ENCODE results near the gene FXYD6. TPM values are rescaled to one million over a fixed set of nuclear protein-coding genes. Genes with fewer than 3 reads are reported as not detected.

The FXYD6 gene
- total RNA-seq, 1 experiment from 2014 or later, result 12.2 TPM

DNA sequence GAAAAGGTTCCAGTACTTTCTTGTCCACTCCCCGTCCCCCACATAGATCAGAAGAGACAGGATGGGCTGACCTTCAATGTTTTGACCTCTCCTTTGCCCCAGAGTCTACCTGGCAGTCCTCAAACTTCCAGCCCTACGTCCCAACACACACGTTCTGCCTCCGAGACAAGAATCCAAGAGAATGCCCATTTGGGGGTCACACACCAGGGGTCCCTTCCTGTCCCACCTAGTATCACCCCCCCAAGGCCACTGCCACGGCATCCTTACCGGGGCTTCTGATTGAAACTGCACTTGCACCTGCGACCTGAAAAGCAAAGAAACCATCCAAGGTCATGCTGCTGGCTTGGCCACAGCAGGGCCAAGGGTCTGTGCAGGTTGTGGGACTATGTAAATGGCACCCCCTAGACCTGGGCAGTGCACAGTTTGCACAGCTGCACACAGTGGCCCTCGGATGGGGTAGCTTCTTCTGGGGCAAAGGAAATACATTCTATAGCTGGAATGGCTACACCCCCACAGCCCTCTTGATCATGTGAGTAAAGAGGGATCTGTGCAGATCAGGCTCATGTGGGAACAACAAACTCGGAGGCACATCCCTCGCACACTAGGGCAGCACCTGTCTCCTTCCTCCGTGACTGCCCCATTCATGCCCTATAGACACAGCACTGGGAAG is 35.4 kb downstream of the FXYD6 start:
- ChIA-PET CTCF (interaction anchor here (1.4 kb wide), 1 partner anchor 106 kb away, joined by 4 read pairs; no protein-coding TSS in a partner anchor), POLR2A (ENCODE audit: low non-redundant PET) (no interaction called here)
- Histone ChIP-seq H3K27me3 (replicated peaks; ENCODE audit: insufficient read depth, low read depth, low read length, poor library complexity) (no peaks in the 10 kb centered on the region), H3K27ac (ENCODE audit: low read depth, low read length, poor library complexity, severe bottlenecking) (no peak overlapping the region), H3K9me3 (ENCODE audit: low read depth, low read length, poor library complexity, severe bottlenecking) (no peaks in the 10 kb centered on the region), H3K4me3 (ENCODE audit: low read depth, low read length, poor library complexity, severe bottlenecking) (no peak overlapping the region), H3K36me3 (ENCODE audit: insufficient read depth, low read length, poor library complexity, severe bottlenecking) (no peaks in the 10 kb centered on the region), H3K4me1 (ENCODE audit: insufficient read depth, low read length, poor library complexity, severe bottlenecking) (no peaks in the 10 kb centered on the region)
- TF ChIP-seq, protein P1, sequence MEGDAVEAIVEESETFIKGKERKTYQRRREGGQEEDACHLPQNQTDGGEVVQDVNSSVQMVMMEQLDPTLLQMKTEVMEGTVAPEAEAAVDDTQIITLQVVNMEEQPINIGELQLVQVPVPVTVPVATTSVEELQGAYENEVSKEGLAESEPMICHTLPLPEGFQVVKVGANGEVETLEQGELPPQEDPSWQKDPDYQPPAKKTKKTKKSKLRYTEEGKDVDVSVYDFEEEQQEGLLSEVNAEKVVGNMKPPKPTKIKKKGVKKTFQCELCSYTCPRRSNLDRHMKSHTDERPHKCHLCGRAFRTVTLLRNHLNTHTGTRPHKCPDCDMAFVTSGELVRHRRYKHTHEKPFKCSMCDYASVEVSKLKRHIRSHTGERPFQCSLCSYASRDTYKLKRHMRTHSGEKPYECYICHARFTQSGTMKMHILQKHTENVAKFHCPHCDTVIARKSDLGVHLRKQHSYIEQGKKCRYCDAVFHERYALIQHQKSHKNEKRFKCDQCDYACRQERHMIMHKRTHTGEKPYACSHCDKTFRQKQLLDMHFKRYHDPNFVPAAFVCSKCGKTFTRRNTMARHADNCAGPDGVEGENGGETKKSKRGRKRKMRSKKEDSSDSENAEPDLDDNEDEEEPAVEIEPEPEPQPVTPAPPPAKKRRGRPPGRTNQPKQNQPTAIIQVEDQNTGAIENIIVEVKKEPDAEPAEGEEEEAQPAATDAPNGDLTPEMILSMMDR (conservative IDR thresholded peaks at IDR 0.05; ENCODE audit: low read depth, low read length), result no peak
- no peak for TF ChIP-seq EZH2 (IDR thresholded peaks at IDR 0.05; ENCODE audit: borderline replicate concordance, low read depth, low read length, poor library complexity, severe bottlenecking)
- no peak for DNase-seq (ENCODE audit: low spot score)
- intact Hi-C loops (cut with micrococcal nuclease; ENCODE audit: unreplicated experiment), result no loop called here
- no TSS peak for BruUV-seq (replicated peaks)

DNA sequence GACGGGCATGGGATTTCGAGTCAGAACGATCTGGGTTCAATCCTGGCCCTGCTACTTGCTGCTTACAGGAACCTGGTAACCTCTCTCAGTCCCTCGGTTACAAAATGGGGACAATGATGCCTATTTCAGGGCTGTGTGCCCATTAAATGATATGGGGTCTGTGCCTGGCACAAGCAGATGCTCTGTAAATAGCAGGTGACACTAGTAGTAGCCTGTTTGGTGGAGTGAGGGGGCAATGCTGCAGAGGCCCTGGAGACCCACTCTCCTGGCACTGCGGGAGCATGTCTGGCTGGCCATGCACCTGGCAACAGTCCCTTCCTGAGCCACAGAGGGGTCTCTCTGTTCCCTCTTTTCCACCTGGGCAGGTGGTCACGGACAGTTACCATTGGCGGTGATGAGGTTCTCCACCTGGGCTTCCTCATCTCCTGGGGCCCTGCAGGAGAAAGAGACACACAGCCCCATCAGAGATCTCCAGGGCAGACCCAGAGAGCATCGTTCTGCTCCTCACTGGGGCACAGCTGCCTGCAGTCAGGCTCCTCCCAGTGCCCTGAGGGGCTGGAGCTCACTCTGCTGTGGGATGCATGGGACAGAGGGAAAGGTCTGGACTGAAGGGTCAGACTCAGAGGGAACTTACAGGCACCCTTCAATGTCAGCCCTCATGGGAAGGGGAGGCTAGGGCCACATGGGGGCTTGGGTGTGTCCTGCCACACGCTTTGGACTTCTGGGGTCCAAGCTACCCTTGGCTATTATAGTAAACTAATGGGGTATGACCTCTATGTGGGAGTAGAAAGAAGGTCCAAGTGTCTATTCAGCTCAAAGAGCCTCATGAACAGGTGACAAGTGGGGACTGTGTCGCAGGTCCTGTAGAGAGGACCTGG is 36.3 kb downstream of the FXYD6 start:
- no peaks in the 10 kb centered on the region for H3K27me3 ChIP-seq (replicated peaks; ENCODE audit: insufficient read depth, low read depth, low read length, poor library complexity)
- DNase-seq (ENCODE audit: low spot score), result no peak
- no TSS peak for BruUV-seq (replicated peaks)
- ChIA-PET CTCF (interaction anchor here (1.4 kb wide), 1 partner anchor 107 kb away, joined by 4 read pairs; no protein-coding TSS in a partner anchor), POLR2A (ENCODE audit: low non-redundant PET) (no interaction called here)
- no peaks in the 10 kb centered on the region for H3K4me1 ChIP-seq (ENCODE audit: insufficient read depth, low read length, poor library complexity, severe bottlenecking)
- H3K4me3 ChIP-seq (ENCODE audit: low read depth, low read length, poor library complexity, severe bottlenecking), result no peak overlapping the region
- TF ChIP-seq, protein P1 (conservative IDR thresholded peaks at IDR 0.05; ENCODE audit: low read depth, low read length), result no peak
- no peak for TF ChIP-seq EZH2 (IDR thresholded peaks at IDR 0.05; ENCODE audit: borderline replicate concordance, low read depth, low read length, poor library complexity, severe bottlenecking)
- H3K27ac ChIP-seq (ENCODE audit: low read depth, low read length, poor library complexity, severe bottlenecking), result no peak overlapping the region
- H3K36me3 ChIP-seq (ENCODE audit: insufficient read depth, low read length, poor library complexity, severe bottlenecking), result no peaks in the 10 kb centered on the region
- H3K9me3 ChIP-seq (ENCODE audit: low read depth, low read length, poor library complexity, severe bottlenecking), result no peaks in the 10 kb centered on the region
- intact Hi-C loops (cut with micrococcal nuclease; ENCODE audit: unreplicated experiment), result no loop called here

DNA sequence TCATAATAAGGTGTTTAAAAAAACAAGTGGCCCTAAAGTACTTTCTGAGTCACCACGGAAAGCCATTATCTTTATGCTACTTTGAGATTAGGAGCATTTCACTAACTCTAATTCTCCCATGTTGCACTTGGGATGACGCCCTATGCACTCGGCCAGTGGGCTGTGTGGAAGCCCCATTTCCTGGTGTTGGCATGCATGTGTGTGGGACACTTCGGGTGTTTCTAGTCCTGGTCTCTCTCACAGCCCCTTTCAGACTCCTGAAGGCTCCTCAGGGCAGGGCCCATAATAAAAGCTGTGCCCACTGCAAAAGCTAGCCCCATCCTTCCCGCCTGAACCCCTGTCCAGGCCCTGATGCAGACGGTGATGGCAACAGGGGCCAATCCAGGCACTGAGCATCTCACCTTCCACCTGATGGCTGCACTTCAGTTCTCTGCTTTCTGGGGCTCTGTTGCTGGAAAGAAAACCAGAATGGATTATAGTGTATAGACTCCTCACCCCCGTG is 37.0 kb downstream of the FXYD6 start:
- TF ChIP-seq EZH2 (IDR thresholded peaks at IDR 0.05; ENCODE audit: borderline replicate concordance, low read depth, low read length, poor library complexity, severe bottlenecking), result no peak
- TF ChIP-seq, protein P1 (conservative IDR thresholded peaks at IDR 0.05; ENCODE audit: low read depth, low read length), result no peak
- Histone ChIP-seq H3K27ac (ENCODE audit: low read depth, low read length, poor library complexity, severe bottlenecking) (no peak overlapping the region), H3K4me3 (ENCODE audit: low read depth, low read length, poor library complexity, severe bottlenecking) (no peak overlapping the region), H3K9me3 (ENCODE audit: low read depth, low read length, poor library complexity, severe bottlenecking) (no peaks in the 10 kb centered on the region), H3K4me1 (ENCODE audit: insufficient read depth, low read length, poor library complexity, severe bottlenecking) (no peaks in the 10 kb centered on the region), H3K27me3 (replicated peaks; ENCODE audit: insufficient read depth, low read depth, low read length, poor library complexity) (no peaks in the 10 kb centered on the region), H3K36me3 (ENCODE audit: insufficient read depth, low read length, poor library complexity, severe bottlenecking) (no peaks in the 10 kb centered on the region)
- ChIA-PET CTCF (no interaction called here), POLR2A (ENCODE audit: low non-redundant PET) (no interaction called here)
- BruUV-seq (replicated peaks), result no TSS peak
- no peak for DNase-seq (ENCODE audit: low spot score)
- intact Hi-C loops (cut with micrococcal nuclease; ENCODE audit: unreplicated experiment), result no loop called here

Measured in A673 (cell line).